Measurements from ENCODE around the gene CYFIP1. TPM values are rescaled to one million over a fixed set of nuclear protein-coding genes. Genes with fewer than 3 reads are reported as not detected.

Gene CYFIP1
- total RNA-seq, 1 donor: 108 TPM

GRCh38 chr15:22874256-22874655 is 105.9 kb downstream of the CYFIP1 start:
- no peak for DNase-seq (ENCODE audit: low read depth)
- H3K4me3 ChIP-seq (ENCODE audit: low read depth, low read length): no peak overlapping the region
- no peak for TF ChIP-seq CTCF (IDR thresholded peaks at IDR 0.05; ENCODE audit: insufficient read depth, low read depth, low read length)

- no peak for TF ChIP-seq CTCF (IDR thresholded peaks at IDR 0.05; ENCODE audit: insufficient read depth, low read depth, low read length)
- no peak overlapping the region for H3K4me3 ChIP-seq (ENCODE audit: low read depth, low read length)
- no peak for DNase-seq (ENCODE audit: low read depth)
Measured at GRCh38 chr15:22873841-22874240, 106.3 kb downstream of the CYFIP1 start.

GRCh38 chr15:22872936-22873701 is 107.0 kb downstream of the CYFIP1 start:
- peak; percentile 53 for DNase-seq (ENCODE audit: low read depth)
- H3K4me3 ChIP-seq (ENCODE audit: low read depth, low read length): no peak overlapping the region
- no peak for TF ChIP-seq CTCF (IDR thresholded peaks at IDR 0.05; ENCODE audit: insufficient read depth, low read depth, low read length)

- no peak for DNase-seq (ENCODE audit: low read depth)
- no peak for TF ChIP-seq CTCF (IDR thresholded peaks at IDR 0.05; ENCODE audit: insufficient read depth, low read depth, low read length)
- H3K4me3 ChIP-seq (ENCODE audit: low read depth, low read length): no peak overlapping the region
Measured at GRCh38 chr15:22871481-22872086, 108.6 kb downstream of the CYFIP1 start.

GRCh38 chr15:22870865-22871264 is 109.3 kb downstream of the CYFIP1 start:
- H3K4me3 ChIP-seq (ENCODE audit: low read depth, low read length): no peak overlapping the region
- TF ChIP-seq CTCF (IDR thresholded peaks at IDR 0.05; ENCODE audit: insufficient read depth, low read depth, low read length): no peak
- DNase-seq (ENCODE audit: low read depth): no peak

GRCh38 chr15:22869856-22870255 is 110.3 kb downstream of the CYFIP1 start:
- TF ChIP-seq CTCF (IDR thresholded peaks at IDR 0.05; ENCODE audit: insufficient read depth, low read depth, low read length): no peak
- no peak for DNase-seq (ENCODE audit: low read depth)
- no peak overlapping the region for H3K4me3 ChIP-seq (ENCODE audit: low read depth, low read length)
